Epithelial cell of prostate (primary cell): Measurements from ENCODE around the gene TGOLN2.

Experiments
- DNase-seq: peaks from one replicate; pipeline ENCODE4 v3.0.0-alpha.2; 2011; ENCODE audit warnings: low read depth, low spot score
- H3K27ac ChIP-seq: fragments of 450-650 bp; 2 replicates; pipeline ENCODE4 v1.5.1; 2017; ENCODE audit warnings: mild to moderate bottlenecking

TGOLN2 gene

DNA sequence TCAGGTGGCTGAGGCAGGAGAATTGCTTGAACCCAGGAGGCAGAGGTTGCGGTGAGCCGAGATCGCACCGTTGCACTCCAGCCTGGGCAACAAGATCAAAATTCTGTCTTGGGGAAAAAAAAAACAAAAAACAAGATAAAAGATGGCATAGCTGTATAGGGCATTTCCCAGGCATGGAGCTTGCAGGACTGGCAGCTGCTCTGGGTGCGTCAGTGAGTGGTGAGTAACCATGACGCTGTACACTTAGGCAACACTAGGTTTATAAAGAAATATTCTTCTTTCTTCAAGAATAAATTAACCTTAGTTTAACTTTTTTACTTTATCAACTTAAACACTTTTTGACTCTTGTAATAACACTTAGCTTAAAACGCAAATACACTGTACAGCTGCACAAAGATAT is 15.4 kb downstream of the TGOLN2 start:
- H3K27ac ChIP-seq: peak overlapping the region; percentile 33
- DNase-seq: no peak

DNA sequence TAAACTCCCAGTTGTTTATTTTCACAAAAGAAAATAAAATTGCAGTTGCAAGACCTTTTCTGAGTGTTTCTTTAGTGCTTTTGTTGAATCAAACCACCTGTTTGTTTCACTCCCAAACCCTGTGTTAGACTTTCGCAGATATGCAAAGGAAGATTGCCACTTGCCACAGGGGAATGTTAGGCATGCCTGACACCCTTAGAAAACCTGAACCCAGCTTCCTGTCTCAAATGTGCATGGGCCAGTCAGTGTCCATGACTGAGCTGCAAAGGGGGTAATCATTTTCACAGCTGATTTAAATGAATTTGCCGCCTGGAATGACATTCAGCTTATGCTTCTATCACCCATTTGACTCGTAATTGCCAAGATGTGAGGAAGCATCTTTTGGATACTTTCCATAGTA is 17.5 kb downstream of the TGOLN2 start:
- H3K27ac ChIP-seq: no peak overlapping the region
- DNase-seq: no peak

DNA sequence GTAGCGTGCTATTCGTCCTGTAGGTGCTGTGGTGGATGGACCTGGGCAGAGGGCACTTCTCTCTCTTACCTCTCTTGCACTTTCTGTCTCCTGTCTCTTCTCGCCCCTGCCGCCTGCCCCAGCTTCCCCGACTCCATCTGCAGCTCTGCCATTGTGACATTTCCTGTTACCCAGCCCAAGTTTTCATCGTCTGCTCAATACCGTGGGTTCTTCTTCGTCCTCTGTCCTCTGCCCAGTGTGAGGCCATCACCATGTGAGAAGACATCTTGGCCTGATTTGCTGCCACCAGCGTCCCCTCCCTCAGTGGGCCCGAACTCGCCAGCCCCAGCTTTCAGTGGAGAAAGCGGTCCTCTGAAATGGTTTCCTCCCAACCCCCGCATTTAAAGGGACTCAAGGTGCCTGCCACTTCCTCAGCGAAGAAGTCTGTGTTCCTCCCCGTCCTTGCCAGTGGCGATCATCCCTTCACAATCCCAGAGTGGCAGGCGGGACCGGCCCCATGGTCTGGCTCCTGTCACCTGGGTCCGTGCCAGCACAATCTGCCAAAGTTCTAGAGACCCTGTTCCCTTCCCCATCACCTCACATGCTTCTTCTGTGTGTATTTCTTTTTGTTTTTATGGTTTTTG is 18.0 kb downstream of the TGOLN2 start:
- H3K27ac ChIP-seq: no peak overlapping the region
- DNase-seq: no peak

DNA sequence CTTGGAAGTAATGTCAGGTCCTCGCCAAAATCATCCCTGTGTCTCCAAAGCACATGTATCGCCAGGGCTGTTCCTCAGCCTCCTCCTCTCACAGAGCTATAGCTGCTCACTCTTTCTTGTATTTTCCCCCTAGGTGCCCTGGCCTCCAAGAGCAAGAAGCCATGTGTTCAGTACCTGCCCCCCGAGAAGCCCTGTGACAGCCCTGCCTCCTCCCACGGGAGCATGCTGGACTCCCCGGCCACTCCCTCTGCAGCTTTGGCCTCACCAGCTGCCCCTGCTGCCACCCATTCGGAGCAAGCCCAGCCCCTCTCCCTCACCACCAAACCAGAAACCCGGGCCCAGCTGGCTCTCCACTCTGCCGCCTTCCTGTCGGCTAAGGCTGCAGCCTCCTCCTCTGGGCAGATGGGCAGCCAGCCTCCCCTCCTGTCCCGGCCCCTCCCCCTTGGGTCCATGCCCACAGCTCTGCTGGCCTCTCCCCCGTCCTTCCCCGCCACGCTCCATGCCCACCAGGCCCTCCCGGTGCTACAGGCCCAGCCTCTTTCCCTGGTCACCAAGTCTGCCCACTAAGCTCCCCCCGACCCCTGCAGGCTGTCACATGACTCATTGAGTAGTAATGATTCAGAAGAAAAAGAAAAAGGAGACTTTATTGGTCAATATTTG is 18.8 kb downstream of the TGOLN2 start:
- DNase-seq: no peak
- H3K27ac ChIP-seq: no peak overlapping the region

DNA sequence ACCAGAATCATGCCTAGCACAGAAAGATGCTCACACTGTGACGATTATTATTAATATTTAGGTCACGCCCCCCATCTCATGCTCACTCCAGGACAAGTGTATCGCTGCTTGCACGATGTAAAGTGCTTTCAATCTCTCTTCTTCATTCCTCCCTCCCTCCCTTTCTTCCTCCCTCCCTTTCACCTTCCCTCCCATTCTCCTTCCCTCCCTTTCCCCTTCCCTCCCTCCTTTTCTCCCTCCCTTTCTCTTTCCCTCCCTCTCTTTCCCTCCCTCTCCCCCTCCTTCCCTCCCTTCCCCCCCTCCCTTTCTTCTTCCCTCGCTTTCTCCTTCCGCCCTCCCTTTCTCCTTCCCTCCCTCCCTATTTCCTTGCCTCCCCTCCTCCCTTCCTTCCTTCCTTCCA is 19.6 kb downstream of the TGOLN2 start:
- no peak for DNase-seq
- H3K27ac ChIP-seq: no peak overlapping the region

DNA sequence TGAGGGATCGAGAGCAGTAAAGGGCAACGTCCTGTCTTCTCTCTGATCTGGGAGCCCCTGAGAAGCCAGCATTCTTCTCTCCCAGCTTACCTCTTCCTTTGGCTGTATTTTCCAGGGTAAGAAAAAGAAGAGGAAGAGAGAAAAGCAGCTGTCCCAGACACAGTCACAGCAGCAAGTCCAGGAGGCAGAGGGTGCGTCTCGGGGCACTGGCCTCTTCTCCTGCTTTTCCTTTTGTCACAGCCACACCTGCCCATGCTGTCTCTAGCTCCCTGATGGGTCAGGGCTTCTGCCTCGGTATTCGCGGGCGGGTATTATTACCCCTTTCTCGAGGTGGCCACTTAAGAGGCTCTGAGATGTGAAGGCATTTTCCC is 20.3 kb downstream of the TGOLN2 start:
- no peak overlapping the region for H3K27ac ChIP-seq
- no peak for DNase-seq

DNA sequence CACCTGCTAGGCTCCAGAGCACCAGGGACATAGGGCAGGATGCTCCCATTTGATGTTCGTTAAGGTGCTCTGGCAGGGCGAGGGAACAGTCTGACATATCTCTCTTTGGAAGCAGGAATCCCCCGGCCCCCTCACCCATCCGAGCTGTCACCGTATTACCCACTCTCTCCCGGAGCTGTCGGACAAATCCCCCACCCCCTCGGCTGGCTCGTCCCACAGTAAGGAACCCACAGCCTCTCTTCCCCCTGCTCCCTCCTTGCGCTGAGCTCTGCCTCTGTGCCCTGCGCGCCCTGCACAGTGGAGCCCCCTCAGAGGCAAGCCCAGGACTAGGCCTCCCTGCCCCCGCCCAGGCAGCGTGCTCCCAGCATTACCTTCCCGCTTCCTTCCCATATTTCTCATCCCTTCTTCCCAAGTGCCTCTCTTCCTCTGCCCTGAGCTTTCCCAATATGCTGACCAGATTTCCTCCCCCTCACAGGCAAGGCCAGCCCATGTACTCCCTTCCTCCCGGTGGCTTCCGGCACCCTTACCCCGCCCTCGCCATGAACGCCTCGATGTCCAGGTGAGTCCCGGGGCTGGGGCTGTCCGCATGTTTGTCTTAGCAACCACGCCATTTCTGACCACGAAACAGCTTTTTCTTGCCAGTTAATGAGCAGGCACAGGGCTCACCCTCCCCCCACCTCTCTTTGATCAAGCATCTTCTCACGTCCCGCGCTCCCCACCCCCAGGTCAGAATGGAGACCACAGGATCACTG is 23.8 kb downstream of the TGOLN2 start:
- DNase-seq: no peak

DNA sequence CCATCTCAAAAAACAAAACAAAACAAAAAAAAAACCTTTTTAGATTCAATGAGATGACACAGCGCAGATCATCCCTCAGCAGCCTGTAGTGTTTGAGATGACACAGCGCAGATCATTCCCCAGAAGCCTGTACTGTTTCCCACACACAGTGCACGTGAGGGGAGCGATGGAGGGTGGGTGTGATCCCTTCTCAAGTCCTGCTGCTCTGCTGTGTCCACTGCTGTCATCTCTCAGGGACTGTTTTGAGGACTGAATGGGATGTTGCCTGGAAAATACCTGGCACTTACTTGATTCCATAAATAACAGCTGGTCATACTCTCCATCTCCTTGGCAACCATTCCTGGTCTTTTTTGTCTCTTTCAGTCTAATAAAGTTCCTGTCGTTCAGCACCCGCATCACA is 25.7 kb downstream of the TGOLN2 start:
- DNase-seq: no peak
- no peak overlapping the region for H3K27ac ChIP-seq

More for the DNA sequence above, 23.8 kb downstream of the TGOLN2 start:
- no peak overlapping the region for H3K27ac ChIP-seq

DNA sequence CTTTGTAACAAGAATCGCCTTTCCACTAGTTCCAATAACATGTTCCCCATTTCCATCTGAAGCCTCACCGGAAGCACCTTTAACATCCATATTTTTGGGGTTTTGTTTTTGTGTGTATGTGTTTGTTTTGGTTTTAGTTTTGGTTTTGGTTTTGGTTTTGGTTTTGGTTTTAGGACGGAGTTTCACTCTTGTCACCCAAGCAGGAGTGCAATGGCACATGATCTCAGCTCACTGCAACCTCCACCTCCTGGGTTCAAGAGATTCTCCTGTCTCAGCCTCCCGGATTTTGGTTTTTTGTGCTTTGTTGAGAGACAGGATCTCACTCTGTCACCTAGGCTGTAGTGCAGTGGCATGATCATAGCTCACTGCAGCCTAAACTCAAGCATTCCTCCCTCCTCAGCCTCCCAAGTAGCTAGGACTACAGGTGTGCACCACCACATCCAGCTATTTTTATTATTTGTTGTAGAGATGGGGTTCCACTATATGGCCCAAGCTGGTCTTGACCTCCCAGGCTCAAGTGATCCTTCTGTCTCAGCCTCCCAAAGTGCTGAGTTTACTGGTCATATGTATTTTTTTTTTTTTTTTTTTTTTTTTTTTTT is 36.3 kb downstream of the TGOLN2 start:
- DNase-seq: no peak
- H3K27ac ChIP-seq: peak overlapping the region; percentile 97

DNA sequence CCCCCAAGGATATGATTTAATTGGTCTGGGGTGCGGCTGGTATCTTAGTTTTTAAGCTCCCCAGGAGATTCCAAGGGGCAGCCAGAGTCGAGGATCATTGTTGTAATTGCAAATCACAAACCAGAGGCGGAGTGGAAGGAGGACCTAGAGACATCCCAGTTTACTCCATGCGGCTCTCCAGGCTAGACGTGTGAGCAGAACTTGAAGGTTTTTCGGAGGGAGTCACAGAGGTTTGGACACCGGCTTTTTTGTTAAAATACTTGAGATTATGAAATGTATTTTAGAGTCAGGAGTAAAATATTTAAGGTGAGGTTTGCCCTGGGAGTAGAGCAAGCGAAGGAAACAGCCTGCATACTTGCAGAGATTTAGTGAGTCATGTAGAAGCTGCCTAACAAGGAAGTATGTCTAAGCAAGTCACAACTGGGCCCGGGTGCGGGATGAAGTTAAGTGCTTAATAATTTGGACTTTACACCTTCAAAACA is 39.5 kb downstream of the TGOLN2 start:
- H3K27ac ChIP-seq: peak overlapping the region; percentile 97
- peak; percentile 94 for DNase-seq

DNA sequence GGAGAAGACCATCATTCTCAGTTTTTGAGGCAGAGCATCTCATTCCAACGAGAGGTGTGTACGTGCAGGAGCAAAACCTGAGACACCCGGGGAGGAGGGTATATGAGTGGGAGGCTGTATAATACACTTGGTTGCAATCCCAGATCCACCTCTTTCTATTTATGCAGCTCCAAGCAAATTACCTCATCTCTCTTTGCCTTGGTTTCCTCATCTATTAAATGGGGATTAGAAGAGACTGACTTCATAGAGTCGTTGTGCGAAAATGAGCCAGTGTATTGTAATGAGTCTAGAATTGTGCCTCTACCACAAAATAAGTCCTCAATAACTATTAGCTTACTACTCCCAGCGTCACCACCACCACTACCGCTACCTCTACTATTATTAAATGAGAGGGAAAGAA is 40.1 kb downstream of the TGOLN2 start:
- peak overlapping the region; percentile 97 for H3K27ac ChIP-seq
- DNase-seq: no peak

DNA sequence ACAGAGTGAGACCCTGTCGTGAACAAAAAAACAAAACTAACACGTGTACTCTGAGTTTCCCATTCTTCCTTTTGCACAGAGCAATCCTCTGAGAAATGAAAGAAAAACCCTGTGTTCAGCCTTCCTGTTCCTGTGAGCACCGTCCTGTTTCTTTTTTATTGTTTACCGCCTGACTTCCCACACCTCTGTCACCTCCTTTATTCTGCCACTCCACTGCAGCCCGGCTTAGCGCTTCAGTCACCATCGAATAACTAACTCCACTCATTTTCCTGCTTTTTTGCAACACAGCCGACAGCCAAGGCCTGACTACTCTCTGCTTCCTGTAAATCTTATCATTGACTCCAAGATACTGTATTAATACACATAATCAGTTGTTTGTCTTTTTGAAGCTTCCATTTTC is 40.9 kb downstream of the TGOLN2 start:
- peak overlapping the region; percentile 97 for H3K27ac ChIP-seq
- DNase-seq: no peak

DNA sequence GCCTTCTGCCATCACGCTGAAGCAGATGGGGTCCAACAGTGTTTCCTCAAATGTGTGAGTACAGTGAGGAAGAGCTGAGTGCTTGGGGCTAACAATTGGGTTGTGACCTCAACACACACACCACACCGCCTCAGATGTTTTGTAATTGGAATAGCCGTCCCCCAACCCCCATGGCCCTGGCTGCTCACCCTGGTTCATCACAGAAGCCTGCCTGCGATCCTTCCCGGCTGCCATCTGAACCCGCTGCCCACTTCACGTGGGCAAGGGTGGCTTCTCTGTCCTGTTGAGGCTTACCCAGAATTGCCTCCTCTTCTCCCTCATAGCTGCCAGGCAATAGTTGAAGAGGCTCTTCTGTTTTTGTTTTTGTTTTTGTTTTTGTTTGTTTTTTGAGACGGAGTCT is 44.1 kb downstream of the TGOLN2 start:
- H3K27ac ChIP-seq: no peak overlapping the region
- DNase-seq: no peak

DNA sequence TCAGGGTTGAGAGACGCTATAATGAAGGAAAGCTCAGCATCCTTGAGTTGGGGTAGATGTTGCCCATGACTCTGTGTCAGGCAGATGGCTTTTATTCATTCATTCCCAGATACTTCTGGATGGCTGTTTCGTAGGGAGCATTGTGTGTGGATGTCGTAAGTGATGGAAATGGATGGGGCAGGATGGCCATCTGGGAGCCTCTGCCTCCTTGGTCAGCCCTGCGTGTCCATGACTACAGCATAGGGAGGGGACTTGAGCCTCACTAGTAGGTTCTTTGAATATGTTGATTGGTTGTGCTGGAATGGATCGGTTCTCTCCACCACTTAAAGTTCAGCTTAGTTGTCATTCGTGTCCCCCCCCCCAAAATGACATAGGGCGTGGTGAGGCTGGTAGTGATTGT is 44.9 kb downstream of the TGOLN2 start:
- H3K27ac ChIP-seq: no peak overlapping the region

DNA sequence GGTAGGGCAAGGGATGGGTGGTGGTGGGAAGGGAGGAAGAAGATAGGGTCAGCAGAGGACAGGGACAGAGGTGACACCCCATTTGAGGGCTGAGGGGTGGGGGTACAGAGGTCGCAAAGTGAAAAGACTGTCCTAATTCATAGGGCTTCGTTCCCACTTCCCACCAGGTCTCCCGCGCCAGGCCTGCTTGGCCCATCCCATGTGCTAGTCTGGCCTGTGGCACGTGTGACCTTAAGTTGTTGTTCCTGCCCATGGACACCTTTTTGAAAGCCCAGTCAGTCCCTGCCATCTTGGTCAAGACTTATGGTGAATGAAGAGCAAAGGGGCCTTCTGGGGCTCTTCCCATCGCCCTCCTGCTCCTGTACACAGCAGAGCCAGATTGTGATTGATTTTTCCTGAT is 46.2 kb downstream of the TGOLN2 start:
- no peak overlapping the region for H3K27ac ChIP-seq
- no peak for DNase-seq

More for the DNA sequence above, 44.9 kb downstream of the TGOLN2 start:
- no peak for DNase-seq

DNA sequence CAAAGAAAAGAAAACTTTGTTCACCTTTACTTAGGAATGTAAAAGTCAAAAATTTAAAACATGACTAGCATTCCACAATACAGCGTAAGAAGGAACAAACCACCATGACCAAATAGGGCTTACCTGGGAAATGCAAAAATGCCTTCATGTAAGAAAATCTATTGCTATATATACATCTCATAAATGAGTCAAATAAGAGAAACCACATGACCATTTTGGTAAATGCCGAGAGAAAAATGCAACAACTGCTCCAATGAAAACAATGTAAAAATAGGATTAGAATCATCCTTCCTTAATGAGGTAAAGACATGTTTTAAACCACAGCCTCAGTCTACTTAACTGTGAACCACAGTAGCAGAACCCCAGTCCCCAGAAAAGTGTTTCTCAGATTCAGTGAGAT is 49.4 kb downstream of the TGOLN2 start:
- H3K27ac ChIP-seq: peak overlapping the region; percentile 78
- DNase-seq: no peak

DNA sequence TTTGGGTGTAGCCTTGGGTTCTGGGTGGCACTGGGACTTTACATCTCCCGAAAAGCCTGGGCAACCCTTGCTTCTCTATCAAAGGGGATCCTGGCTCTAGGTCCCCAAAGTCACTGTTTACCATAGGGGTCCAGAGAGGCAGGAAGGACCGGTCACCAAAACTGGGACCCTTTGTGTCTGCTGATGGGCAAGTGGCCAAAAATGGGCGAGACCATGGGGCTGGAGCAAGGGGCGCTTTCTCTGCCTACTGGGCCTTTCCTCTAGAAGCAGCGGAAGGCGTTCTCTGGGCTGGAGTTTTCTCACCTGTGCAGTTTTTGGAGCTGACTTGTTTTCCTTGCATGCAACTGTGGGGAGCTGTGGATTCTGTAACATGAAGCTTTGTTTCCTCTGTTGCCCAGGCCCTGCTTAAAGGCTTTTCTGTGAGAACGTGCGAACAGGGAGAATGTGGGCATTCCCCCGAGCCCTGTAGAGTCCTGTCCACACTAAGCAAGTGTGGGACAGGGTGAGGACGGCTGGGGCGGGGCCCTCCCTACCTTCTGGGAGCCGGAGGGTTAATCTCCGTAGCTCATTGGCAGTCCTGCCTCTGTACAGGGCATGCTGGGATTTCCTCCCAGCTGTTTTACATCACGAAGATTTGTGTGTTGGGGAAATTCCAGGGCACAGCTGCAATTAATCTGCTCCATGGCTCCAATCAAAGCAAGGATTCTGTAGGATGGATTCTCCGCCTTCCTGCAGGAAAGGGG is 50.2 kb downstream of the TGOLN2 start:
- no peak for DNase-seq
- peak overlapping the region; percentile 78 for H3K27ac ChIP-seq

DNA sequence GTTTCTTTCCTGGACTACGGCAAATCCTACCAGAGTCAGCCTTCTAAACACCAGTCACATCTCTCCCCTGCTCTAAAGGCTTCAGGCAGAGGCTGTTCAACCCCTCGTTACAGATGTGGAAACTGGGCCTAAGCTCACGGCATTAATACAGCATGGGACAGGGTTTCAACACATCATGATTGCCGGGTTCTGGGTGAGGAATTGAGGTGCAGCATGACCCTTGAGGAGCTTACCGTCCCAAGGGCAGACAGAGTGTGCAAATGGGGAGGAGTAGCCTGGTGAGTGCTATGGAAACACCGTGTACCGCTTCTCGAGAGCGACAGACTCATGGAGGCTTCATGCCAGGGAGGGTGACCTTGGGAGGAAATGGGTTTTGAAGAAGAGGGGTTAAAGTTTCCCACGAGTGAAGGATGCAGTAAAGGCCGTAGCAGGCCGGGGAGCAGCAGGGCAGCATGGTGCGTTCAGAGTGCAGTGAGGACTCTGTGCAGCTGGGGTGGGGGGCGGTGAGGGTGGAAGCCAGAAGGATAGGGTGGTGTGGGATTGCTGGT is 51.1 kb downstream of the TGOLN2 start:
- no peak overlapping the region for H3K27ac ChIP-seq
- no peak for DNase-seq

DNA sequence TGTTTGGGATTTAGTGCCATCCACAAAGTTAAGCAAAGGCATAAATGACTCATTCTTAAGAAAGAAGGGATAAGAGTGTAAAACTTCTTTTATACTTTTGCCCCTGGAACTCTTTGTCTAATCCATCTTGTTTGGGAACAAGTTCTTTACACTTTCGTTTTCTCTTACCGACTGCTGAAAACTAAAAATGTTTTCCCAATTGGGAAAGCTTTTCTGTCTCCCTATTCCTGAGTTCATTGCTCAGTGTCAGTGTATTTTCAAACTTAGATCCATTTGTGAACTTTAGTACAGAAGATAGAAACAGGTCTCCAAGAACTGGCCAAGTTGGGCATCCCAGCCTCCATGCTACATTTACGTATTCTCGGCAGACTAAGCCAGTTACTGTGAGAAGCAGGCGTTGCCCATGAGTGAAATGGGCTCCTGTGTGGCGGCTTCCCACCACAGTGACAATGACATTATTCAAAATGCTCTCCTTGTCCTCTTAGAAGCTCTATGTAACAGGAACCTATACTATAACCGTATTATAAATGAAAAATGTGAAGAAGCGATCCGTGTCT is 51.7 kb downstream of the TGOLN2 start:
- DNase-seq: no peak
- H3K27ac ChIP-seq: peak overlapping the region; percentile 72
